Fibroblast of skin of abdomen (primary cell): ENCODE data around the gene CRYZ.

Source experiments
- DNase-seq: peaks from one replicate; pipeline ENCODE4 v3.0.0-alpha.2; 2013

Gene CRYZ

GRCh38 chr1:74729741-74730478, 2.9 kb downstream of the CRYZ start:
- DNase-seq = peak; percentile 71

- no peak for DNase-seq
These were observed 4.1 kb downstream of the CRYZ start for GRCh38 chr1:74728736-74729135.

- no peak for DNase-seq
These were observed 6.8 kb downstream of the CRYZ start for GRCh38 chr1:74726063-74726462.

GRCh38 chr1:74717626-74718025, 15.2 kb downstream of the CRYZ start:
- no peak for DNase-seq

DNA sequence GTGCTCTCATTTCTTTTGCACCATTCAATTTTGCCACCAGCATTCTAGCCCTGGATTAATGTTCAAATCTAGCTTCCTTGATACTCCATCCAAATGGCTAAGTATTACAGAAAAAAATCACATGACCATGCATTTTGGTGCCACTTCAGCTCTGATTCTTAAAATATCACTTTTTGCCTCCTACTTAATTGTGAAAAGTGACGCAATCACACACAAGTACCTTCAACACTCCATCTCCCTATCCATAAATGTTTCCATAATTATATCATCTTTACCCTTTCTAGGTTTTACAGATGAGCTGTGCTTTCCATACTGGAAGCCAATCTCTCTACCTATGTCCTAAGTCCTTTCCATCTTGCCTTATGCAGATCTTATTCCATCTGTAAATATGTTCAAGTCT, 16.0 kb downstream of the CRYZ start:
- no peak for DNase-seq

- no peak for DNase-seq
These were observed 17.0 kb downstream of the CRYZ start for GRCh38 chr1:74715806-74716205.

GRCh38 chr1:74715236-74715502, 17.7 kb downstream of the CRYZ start:
- DNase-seq = no peak

DNA sequence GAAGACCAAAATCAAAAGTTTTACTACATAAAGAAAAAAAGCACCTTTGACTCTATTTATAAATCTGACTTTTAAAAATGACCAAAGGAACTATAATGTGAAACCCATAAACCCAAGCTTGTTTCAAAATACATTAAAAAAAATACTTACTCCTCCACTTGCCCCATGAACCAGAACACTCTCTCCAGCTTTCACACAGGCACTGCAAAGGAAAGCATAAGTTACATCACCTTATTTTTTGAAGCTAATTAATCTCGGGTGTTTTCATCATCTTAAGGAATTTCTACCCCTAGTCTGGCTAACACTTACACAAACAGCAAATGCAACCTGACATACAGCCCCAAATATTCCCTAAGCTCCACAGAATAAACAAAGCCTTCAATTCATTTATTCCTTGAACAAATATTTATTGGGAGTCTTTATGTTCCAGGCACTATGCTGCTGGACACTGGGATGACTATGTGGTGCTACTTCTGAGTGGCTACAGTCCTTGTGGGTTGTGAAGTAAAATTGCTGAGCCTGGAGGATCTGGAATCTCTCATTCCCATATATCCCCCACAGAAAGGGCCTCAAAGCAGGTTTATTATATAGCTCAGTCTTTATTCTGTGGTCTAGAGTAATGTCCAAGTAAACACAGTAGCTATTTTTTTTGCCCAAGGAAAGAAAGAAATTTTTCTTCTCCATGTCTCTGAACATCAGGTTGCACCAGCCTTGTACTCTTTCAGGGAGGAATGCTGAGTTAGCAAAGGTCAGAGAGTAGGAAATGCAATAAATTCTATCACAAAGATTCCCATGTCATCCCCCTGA, 18.2 kb downstream of the CRYZ start:
- DNase-seq = peak; percentile 51

- DNase-seq = no peak
These were observed 19.0 kb downstream of the CRYZ start for GRCh38 chr1:74713849-74714248.

DNA sequence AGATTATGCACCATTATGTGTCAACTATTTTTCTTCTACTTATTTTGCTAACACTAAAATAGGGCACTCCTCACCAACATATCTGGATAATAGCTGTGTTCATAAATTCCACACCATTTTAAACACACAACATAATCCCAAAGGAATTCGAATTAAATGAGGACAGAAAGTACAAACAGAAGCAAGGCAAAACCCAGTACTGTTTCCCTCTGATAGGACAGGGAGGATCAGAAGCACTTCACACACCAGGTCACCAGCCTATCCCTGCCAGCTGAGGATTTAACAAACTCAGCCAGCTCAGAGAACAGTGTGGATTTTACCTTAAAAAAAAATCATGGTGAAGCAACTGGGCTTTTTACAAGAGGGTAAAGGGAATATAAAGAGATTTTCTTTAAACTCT, 20.0 kb downstream of the CRYZ start:
- DNase-seq = no peak

- no peak for DNase-seq
These were observed 29.3 kb downstream of the CRYZ start for GRCh38 chr1:74703386-74704182.

GRCh38 chr1:74699331-74699730, 33.5 kb downstream of the CRYZ start:
- DNase-seq = no peak

GRCh38 chr1:74697832-74698231, 35.0 kb downstream of the CRYZ start:
- no peak for DNase-seq

DNA sequence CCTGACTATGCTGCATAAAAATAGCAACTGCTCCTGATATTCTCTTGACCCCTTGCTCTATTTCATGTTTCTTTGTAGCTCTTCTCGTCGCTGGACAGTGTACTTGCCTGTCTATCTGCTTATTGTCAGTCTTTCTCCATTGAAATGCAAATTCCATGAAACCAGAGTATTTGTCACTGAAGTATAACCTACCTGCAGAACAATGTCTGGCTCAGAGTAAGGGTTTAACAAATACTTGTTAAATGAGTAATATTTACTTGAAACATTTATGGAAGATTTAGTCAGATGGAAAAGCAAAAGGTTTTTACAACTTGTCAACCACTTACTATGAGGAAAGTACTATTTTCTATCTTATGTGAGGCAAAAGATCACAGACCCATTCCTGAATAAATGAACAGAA, 39.4 kb downstream of the CRYZ start:
- peak; percentile 1 for DNase-seq

GRCh38 chr1:74690909-74691308, 41.9 kb downstream of the CRYZ start:
- DNase-seq = no peak

GRCh38 chr1:74690364-74690696, 42.5 kb downstream of the CRYZ start:
- DNase-seq = no peak

GRCh38 chr1:74689621-74690363, 43.1 kb downstream of the CRYZ start:
- DNase-seq = peak; percentile 55

DNA sequence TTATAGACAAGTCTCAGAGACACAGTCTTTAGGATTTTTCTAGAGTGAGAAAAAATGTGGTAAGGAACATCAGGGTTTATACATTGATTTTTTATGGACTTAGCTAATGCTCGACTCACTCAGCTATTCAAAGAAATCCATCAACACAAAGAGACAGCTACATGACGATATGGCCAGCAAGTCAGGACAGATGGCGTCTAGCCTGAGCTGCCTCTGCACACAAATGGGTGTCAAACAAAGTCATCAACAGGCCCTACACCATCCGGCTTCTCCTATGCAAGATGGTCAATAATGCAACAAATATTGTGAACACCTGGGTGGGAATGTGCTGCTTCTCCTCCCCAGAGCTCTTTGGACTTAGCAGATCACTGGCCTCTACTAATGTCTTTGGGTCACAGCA, 45.9 kb downstream of the CRYZ start:
- DNase-seq = no peak

DNA sequence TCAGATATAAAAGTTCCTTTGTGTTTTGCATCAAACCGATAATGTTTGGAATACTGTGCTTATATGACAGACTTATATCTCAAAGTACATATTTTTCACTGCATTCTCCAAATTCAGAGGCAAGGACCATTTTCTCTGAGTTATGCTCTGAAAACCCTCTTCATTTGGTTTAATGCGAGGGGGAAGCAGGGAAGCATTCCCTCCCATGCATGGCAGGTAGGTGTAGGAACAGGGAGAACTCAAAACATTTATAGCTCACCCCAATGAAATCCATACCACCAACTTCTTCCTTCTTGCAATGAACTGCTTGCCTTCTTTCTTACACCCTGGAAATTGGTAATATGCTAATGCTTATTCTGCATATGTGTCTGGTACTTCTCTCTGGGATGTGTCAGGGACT, 48.5 kb downstream of the CRYZ start:
- DNase-seq = no peak

GRCh38 chr1:74683656-74684055, 49.2 kb downstream of the CRYZ start:
- DNase-seq = no peak

DNA sequence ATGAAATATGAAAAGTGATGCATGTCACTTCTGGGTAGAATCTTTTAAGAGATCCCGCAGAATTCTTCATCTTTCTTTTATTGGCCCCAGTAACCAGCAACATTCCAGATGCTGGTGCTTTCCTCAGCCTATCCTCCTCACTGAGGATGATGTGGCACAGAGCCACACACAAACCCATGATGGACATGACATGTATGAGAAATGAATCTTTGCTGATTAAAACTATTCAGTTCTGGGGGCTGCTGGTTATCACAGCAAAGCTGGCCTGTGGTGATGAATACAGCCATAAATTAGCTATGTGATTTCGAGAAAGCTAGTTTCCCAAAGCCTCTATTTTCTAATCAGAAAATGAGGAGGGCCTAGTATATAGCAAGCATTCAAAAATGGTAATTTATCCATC, 51.0 kb downstream of the CRYZ start:
- no peak for DNase-seq

DNA sequence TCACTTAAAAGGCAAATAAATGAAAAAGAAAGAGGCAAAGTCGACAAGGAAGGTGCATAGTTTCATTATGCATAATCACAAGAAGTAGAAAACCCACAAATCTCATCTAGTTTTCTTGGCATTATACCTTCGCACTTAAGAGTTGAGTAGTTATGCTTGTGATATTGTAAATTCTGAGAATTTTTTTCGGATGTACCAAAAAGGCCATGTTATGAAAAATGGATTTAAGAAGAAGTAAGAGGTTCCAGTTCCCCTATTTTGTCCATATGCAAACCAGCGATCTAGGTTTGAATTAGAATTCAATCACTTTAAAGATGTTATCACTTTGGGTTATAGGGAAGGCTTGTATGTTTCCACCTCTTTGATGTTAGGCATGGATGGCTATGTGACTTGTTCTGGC, 51.4 kb downstream of the CRYZ start:
- no peak for DNase-seq

DNA sequence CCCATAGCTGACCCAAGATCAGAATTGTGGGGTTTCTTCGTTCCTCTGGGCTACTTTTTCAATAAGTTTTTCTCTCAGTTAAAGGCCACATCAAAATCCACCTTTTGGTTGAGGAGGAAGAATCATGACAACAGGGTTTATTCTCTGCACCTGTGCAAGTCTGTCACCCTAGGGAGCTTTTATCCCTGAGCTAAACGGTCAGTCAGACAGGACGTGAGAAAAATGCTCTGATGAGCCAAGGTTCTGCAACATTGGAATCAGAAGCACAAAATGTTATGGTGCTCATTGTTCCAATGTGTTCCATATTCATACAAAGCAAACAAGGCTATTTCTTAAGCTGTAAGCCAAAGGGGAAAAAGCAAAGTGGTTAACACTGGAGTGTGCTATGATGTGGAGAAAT, 51.8 kb downstream of the CRYZ start:
- DNase-seq = no peak
